SK-N-SH treated with all-trans-retinoic acid at 6 μM for 48 hours (cell line): Measurements from ENCODE around the gene NUMB.
"Not testable (repeated sequence)": the region's sequence is repeated elsewhere in the genome, so short reads cannot be mapped to it uniquely, and the experiment has no call there.

Experiments used
- ARNTL ChIP-seq: fragments of 450-650 bp; formaldehyde crosslinking; IDR thresholded peaks from 2 replicates; pipeline ENCODE4 v1.5.0; 2020; ENCODE audit warnings: low read depth, mild to moderate bottlenecking, moderate library complexity, borderline replicate concordance
- CSDC2 ChIP-seq: fragments of 250-450 bp; sonication (Bioruptor Pico); IDR thresholded peaks from 2 replicates; pipeline ENCODE4 v1.5.0; 2020; ENCODE audit warnings: mild to moderate bottlenecking, moderate library complexity
- ESRRG ChIP-seq: fragments of 250-450 bp; sonication (Bioruptor Pico); IDR thresholded peaks from 2 replicates; pipeline ENCODE4 v1.6.1; 2021; ENCODE audit warnings: mild to moderate bottlenecking
- OSR1 ChIP-seq: fragments of 250-450 bp; sonication (Bioruptor Pico); IDR thresholded peaks from 2 replicates; pipeline ENCODE4 v1.8.0; 2022; ENCODE audit warnings: moderate library complexity, mild to moderate bottlenecking, inconsistent platforms
- TCF4 ChIP-seq: fragments of 250-450 bp; sonication (Bioruptor Pico); IDR thresholded peaks from 2 replicates; pipeline ENCODE4 v1.8.0; 2021; ENCODE audit warnings: mild to moderate bottlenecking, moderate library complexity, borderline replicate concordance
- ZFP3 ChIP-seq: fragments of 250-450 bp; sonication (Bioruptor Pico); IDR thresholded peaks from 2 replicates; pipeline ENCODE4 v1.5.0; 2020; ENCODE audit warnings: mild to moderate bottlenecking, moderate library complexity
- ZFP30 ChIP-seq: fragments of 450-650 bp; formaldehyde crosslinking; IDR thresholded peaks from 2 replicates; pipeline ENCODE4 v1.5.0; 2022; ENCODE audit warnings: mild to moderate bottlenecking, moderate library complexity
- ZNF70 ChIP-seq: fragments of 450-650 bp; formaldehyde crosslinking; IDR thresholded peaks from 2 replicates; pipeline ENCODE4 v1.5.0; 2020; ENCODE audit warnings: mild to moderate bottlenecking, moderate library complexity
- TF ChIP-seq, protein P1 (sequence below): fragments of 250-450 bp; sonication (Bioruptor Pico); IDR thresholded peaks from 2 replicates; pipeline ENCODE4 v1.5.1; 2020; ENCODE audit warnings: low read depth, mild to moderate bottlenecking, moderate library complexity
- TF ChIP-seq, protein P2 (sequence below): fragments of 250-450 bp; sonication (Bioruptor Pico); IDR thresholded peaks from 2 replicates; pipeline ENCODE4 v1.8.0; 2021; ENCODE audit warnings: low read depth, mild to moderate bottlenecking, moderate library complexity, borderline replicate concordance
- TF ChIP-seq, protein P3 (sequence below): fragments of 250-450 bp; sonication (Bioruptor Pico); IDR thresholded peaks from 2 replicates; pipeline ENCODE4 v1.8.0; 2020; ENCODE audit warnings: mild to moderate bottlenecking, moderate library complexity, borderline replicate concordance
- TF ChIP-seq, protein P4 (sequence below): fragments of 250-450 bp; sonication (Bioruptor Pico); IDR thresholded peaks from 2 replicates; pipeline ENCODE4 v1.5.0; 2020; ENCODE audit warnings: mild to moderate bottlenecking, moderate library complexity
- TF ChIP-seq, protein P5 (sequence below): fragments of 250-450 bp; sonication (Bioruptor Pico); IDR thresholded peaks from 2 replicates; pipeline ENCODE4 v1.5.1; 2021; ENCODE audit warnings: mild to moderate bottlenecking, moderate library complexity

DNA sequence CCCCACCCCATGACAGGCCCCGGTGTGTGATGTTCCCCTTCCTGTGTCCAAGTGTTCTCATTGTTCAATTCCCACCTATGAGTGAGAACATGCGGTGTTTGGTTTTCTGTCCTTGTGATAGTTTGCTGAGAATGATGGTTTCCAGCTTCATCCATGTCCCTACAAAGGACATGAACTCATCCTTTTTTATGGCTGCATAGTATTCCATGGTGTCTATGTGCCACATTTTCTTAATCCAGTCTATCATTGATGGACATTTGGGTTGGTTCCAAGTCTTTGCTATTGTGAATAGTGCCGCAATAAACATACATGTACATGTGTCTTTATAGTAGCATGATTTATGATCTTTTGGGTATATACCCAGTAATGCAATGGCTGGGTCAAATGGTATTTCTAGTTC is 52.1 kb downstream of the NUMB start:
- TF ChIP-seq ZFP30 (CRISPR knock-in tag); TCF4; OSR1 (CRISPR knock-in tag); ZNF70 (CRISPR knock-in tag); ZFP3; ARNTL; CSDC2 (CRISPR knock-in tag); ESRRG (CRISPR knock-in tag): not testable (repeated sequence)
- TF ChIP-seq, protein P1, sequence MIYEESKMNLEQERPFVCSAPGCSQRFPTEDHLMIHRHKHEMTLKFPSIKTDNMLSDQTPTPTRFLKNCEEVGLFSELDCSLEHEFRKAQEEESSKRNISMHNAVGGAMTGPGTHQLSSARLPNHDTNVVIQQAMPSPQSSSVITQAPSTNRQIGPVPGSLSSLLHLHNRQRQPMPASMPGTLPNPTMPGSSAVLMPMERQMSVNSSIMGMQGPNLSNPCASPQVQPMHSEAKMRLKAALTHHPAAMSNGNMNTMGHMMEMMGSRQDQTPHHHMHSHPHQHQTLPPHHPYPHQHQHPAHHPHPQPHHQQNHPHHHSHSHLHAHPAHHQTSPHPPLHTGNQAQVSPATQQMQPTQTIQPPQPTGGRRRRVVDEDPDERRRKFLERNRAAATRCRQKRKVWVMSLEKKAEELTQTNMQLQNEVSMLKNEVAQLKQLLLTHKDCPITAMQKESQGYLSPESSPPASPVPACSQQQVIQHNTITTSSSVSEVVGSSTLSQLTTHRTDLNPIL (CRISPR knock-in tag): not testable (repeated sequence)
- TF ChIP-seq, protein P2, sequence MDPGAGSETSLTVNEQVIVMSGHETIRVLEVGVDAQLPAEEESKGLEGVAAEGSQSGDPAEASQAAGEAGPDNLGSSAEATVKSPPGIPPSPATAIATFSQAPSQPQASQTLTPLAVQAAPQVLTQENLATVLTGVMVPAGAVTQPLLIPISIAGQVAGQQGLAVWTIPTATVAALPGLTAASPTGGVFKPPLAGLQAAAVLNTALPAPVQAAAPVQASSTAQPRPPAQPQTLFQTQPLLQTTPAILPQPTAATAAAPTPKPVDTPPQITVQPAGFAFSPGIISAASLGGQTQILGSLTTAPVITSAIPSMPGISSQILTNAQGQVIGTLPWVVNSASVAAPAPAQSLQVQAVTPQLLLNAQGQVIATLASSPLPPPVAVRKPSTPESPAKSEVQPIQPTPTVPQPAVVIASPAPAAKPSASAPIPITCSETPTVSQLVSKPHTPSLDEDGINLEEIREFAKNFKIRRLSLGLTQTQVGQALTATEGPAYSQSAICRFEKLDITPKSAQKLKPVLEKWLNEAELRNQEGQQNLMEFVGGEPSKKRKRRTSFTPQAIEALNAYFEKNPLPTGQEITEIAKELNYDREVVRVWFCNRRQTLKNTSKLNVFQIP (CRISPR knock-in tag): not testable (repeated sequence)
- TF ChIP-seq, protein P3, sequence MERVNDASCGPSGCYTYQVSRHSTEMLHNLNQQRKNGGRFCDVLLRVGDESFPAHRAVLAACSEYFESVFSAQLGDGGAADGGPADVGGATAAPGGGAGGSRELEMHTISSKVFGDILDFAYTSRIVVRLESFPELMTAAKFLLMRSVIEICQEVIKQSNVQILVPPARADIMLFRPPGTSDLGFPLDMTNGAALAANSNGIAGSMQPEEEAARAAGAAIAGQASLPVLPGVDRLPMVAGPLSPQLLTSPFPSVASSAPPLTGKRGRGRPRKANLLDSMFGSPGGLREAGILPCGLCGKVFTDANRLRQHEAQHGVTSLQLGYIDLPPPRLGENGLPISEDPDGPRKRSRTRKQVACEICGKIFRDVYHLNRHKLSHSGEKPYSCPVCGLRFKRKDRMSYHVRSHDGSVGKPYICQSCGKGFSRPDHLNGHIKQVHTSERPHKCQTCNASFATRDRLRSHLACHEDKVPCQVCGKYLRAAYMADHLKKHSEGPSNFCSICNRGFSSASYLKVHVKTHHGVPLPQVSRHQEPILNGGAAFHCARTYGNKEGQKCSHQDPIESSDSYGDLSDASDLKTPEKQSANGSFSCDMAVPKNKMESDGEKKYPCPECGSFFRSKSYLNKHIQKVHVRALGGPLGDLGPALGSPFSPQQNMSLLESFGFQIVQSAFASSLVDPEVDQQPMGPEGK (CRISPR knock-in tag): not testable (repeated sequence)
- TF ChIP-seq, protein P4, sequence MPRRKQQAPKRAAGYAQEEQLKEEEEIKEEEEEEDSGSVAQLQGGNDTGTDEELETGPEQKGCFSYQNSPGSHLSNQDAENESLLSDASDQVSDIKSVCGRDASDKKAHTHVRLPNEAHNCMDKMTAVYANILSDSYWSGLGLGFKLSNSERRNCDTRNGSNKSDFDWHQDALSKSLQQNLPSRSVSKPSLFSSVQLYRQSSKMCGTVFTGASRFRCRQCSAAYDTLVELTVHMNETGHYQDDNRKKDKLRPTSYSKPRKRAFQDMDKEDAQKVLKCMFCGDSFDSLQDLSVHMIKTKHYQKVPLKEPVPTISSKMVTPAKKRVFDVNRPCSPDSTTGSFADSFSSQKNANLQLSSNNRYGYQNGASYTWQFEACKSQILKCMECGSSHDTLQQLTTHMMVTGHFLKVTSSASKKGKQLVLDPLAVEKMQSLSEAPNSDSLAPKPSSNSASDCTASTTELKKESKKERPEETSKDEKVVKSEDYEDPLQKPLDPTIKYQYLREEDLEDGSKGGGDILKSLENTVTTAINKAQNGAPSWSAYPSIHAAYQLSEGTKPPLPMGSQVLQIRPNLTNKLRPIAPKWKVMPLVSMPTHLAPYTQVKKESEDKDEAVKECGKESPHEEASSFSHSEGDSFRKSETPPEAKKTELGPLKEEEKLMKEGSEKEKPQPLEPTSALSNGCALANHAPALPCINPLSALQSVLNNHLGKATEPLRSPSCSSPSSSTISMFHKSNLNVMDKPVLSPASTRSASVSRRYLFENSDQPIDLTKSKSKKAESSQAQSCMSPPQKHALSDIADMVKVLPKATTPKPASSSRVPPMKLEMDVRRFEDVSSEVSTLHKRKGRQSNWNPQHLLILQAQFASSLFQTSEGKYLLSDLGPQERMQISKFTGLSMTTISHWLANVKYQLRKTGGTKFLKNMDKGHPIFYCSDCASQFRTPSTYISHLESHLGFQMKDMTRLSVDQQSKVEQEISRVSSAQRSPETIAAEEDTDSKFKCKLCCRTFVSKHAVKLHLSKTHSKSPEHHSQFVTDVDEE (CRISPR knock-in tag): not testable (repeated sequence)
- TF ChIP-seq, protein P5, sequence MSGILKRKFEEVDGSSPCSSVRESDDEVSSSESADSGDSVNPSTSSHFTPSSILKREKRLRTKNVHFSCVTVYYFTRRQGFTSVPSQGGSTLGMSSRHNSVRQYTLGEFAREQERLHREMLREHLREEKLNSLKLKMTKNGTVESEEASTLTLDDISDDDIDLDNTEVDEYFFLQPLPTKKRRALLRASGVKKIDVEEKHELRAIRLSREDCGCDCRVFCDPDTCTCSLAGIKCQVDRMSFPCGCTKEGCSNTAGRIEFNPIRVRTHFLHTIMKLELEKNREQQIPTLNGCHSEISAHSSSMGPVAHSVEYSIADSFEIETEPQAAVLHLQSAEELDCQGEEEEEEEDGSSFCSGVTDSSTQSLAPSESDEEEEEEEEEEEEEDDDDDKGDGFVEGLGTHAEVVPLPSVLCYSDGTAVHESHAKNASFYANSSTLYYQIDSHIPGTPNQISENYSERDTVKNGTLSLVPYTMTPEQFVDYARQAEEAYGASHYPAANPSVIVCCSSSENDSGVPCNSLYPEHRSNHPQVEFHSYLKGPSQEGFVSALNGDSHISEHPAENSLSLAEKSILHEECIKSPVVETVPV (CRISPR knock-in tag): not testable (repeated sequence)
